ENCODE measurements around the gene TP53I3. TPM values are rescaled to one million over a fixed set of nuclear protein-coding genes. Genes with fewer than 3 reads are reported as not detected.

Gene TP53I3
- total and polyA plus RNA-seq, 2 of the 4 experiments (the other 2 are of a cell fraction) = 25.5 to 42.2 TPM

DNA sequence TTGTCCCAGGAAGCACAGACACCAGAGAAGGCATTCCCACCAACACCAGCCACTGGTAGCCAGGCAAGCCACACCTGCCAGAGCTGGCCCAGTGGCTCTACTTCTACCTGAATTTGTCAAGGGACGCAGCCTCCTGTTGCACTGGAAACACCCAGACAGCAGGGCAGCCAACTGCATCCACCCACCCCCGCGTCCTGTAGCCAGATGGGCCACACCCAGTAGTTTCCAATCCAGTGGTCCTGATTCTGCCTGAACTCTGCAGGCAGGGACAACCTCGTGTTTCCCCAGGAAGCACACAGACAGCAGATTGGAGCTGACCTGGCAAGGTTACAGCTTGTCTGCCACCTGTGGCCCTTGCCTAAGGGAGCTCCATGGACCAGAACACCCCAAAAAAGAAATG, 20.3 kb upstream of the TP53I3 start:
- Histone ChIP-seq H3K4ac (ENCODE audit: low read depth, low read length) (no peak overlapping the region), H4K20me1 (ENCODE audit: insufficient read depth, low read length) (no peaks in the 10 kb centered on the region), H2BK5ac (ENCODE audit: low read depth, low read length, poor library complexity, severe bottlenecking) (no peak overlapping the region), H4K5ac (ENCODE audit: low read depth, low read length) (no peak overlapping the region), H2BK20ac (ENCODE audit: low read depth, low read length) (no peak overlapping the region), H3K79me1 (ENCODE audit: low read depth in 1 of 2, low read length in 2 of 2) (no peaks in the 10 kb centered on the region), H4K91ac (ENCODE audit: insufficient read depth, low read depth, low read length) (no peak overlapping the region), H3K9me3 (ENCODE audit: control insufficient read depth, insufficient read depth, low read length) (no peaks in the 10 kb centered on the region; the same call in 1 of the 2 replicates), H2AK5ac (ENCODE audit: low read depth, low read length) (no peak overlapping the region), H3K36me3 (ENCODE audit: control insufficient read depth, insufficient read depth, low read length) (0 out of 2 replicates have a peak, but pooled peaks cover 2% of the 10 kb centered on the region), H3K4me3 (ENCODE audit: insufficient read depth, low read depth, low read length) (no peak overlapping the region), H2BK120ac (ENCODE audit: low read depth, low read length) (no peak overlapping the region), H3K4me2 (ENCODE audit: low read depth, low read length) (no peak overlapping the region), H3K56ac (ENCODE audit: extremely low read depth, insufficient read depth, low read length) (no peak overlapping the region), H3K9me1 (ENCODE audit: insufficient read depth, low read length) (no peaks in the 10 kb centered on the region), H3K23ac (ENCODE audit: low read depth, low read length) (no peak overlapping the region), H2AFZ (replicated peaks; ENCODE audit: low read length, poor library complexity) (peak overlapping the region; percentile 21), H3K27me3 (ENCODE audit: control insufficient read depth, insufficient read depth, low read length) (no peaks in the 10 kb centered on the region), H2AK9ac (replicated peaks; ENCODE audit: low read depth, low read length, poor library complexity) (no peak overlapping the region), H3K14ac (replicated peaks; ENCODE audit: low read depth, low read length) (no peak overlapping the region), H2BK15ac (ENCODE audit: low read depth, low read length) (no peak overlapping the region), H3K27ac (ENCODE audit: insufficient read depth, low read length) (no peak overlapping the region), H3K18ac (ENCODE audit: low read depth, low read length) (no peak overlapping the region), H3K4me1 (ENCODE audit: control insufficient read depth, insufficient read depth, low read length) (no peaks in the 10 kb centered on the region), H3K9ac (ENCODE audit: low read depth, low read length) (no peak overlapping the region), H4K8ac (ENCODE audit: low read depth in 2 of 2, low read length in 2 of 2) (no peak overlapping the region)
- ChIA-PET CTCF (no interaction called here), POLR2A (ENCODE audit: unreplicated experiment) (no interaction called here)
- dilution Hi-C loops (cut with HindIII; ENCODE audit: low sequenced_read_pairs, unreplicated experiment) = no loop called here
- no peak for ATAC-seq (ENCODE audit: low read depth)
- WGBS, 2 experiments (ENCODE audit: extremely low coverage in 2 of 2, insufficient read length in 1 of 2) = 36% methylated on average over 3 of the region's 4 CpGs; no CpG with 5 or more reads in 1 of the 2 experiments
- no peak for DNase-seq
- intact Hi-C loops (cut with micrococcal nuclease) = no loop called here
- in situ Hi-C loops (cut with MboI; ENCODE audit: low sequenced_read_pairs) = no loop called here
- TF ChIP-seq NFE2L2 (IDR thresholded peaks at IDR 0.05; ENCODE audit: low read depth, low read length) (no peak), MXI1 (IDR thresholded peaks at IDR 0.05; ENCODE audit: borderline replicate concordance, low read depth, low read length) (no peak), FOS (IDR thresholded peaks at IDR 0.05; ENCODE audit: low read depth, low read length) (no peak), CHD1 (IDR thresholded peaks at IDR 0.05; ENCODE audit: low read depth, low read length) (no peak), POLR2A (IDR thresholded peaks at IDR 0.05; ENCODE audit: low read depth, low read length) (no peak)
- TF ChIP-seq, protein P1, sequence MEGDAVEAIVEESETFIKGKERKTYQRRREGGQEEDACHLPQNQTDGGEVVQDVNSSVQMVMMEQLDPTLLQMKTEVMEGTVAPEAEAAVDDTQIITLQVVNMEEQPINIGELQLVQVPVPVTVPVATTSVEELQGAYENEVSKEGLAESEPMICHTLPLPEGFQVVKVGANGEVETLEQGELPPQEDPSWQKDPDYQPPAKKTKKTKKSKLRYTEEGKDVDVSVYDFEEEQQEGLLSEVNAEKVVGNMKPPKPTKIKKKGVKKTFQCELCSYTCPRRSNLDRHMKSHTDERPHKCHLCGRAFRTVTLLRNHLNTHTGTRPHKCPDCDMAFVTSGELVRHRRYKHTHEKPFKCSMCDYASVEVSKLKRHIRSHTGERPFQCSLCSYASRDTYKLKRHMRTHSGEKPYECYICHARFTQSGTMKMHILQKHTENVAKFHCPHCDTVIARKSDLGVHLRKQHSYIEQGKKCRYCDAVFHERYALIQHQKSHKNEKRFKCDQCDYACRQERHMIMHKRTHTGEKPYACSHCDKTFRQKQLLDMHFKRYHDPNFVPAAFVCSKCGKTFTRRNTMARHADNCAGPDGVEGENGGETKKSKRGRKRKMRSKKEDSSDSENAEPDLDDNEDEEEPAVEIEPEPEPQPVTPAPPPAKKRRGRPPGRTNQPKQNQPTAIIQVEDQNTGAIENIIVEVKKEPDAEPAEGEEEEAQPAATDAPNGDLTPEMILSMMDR (conservative IDR thresholded peaks at IDR 0.05; ENCODE audit: low read depth, low read length) = no peak
- BruUV-seq (replicated peaks) = no TSS peak
